LNCaP clone FGC (cell line): ENCODE results near the gene KRTAP12-4.
"Not testable (repeated sequence)": the region's sequence is repeated elsewhere in the genome, so short reads cannot be mapped to it uniquely, and the experiment has no call there.

Experiments used
- DNase-seq: peaks from one replicate; pipeline ENCODE4 v3.0.0-alpha.2; 2011; ENCODE audit warnings: low read depth
- H3K4me3 ChIP-seq: 2 replicates; pipeline ENCODE4 v1.5.1; 2011; ENCODE audit warnings: mild to moderate bottlenecking, low read depth, low read length, control low read depth
- CTCF ChIP-seq: IDR thresholded peaks from 2 replicates; pipeline ENCODE4 v1.5.1; 2012; ENCODE audit warnings: mild to moderate bottlenecking; ENCODE audit not compliant: control insufficient read depth, insufficient read depth; ENCODE audit errors: extremely low read depth

KRTAP12-4 gene

DNA sequence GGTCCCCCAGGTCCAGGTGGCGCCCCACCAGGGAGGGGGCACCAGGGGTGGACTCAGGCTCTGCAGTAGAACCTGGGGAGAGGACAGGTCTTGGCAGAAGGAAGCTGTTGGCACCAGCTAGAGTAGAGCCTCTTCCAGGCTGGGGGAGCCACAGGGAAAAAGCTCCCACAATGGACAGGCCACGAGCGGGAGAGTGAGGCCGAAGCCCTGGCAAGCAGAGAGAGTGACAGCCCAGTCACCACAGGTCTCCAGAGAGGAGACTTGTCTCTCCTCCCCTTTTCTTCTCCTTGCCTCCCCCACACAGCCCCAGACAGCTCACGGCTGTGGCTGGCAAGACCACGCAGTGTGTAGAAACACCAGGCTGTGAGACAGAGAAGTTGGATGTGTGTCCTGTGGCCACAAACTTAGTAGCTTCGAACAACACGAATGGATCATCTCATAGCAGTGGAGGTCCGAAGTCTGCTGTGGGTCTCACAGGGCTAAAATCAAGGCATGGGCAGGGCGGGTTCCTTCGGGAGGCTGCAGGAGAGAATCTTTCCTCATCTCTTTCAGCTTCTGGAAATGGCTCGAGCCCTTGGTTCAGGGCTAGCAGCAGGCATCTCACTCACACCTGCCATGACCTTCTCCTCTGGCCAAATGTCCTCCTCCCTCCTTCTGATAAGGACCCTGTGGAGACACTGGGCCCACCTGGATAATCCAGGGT is 3.3 kb downstream of the KRTAP12-4 start:
- no peak for DNase-seq
- H3K4me3 ChIP-seq, result no peak overlapping the region
- no peak for TF ChIP-seq CTCF

GRCh38 chr21:44650265-44650972 is 4.0 kb downstream of the KRTAP12-4 start:
- DNase-seq, result no peak
- no peak overlapping the region for H3K4me3 ChIP-seq
- no peak for TF ChIP-seq CTCF

DNA sequence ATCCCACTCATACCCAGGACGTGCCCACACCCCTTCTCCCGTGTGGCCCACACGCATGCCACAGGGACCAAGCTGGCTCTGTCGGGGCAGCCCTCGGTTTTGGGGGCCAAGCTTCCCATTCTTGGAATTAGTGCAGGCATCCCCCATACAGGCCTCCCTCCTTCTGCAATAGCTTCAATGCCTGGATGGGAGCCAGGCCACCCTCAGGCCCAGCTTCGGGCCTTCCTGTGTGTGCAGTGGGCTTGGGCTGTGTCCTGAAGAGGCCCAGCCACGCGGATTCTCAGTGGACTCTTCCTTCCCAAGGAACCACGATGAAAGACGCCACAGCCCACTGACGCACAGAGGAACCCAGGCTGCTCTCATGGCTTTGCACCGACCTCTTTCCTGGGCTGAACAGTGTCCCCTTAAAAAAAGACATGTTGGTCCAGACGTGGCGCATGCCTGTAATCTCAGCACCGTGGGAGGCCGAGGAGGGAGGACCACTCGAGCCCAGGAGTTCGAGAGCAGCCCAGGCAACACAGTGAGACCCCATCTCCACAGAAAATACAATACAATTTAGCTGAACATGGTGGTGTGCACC is 4.8 kb downstream of the KRTAP12-4 start:
- no peak for TF ChIP-seq CTCF
- no peak for DNase-seq

GRCh38 chr21:44648557-44649311 is 5.7 kb downstream of the KRTAP12-4 start:
- no peak for DNase-seq
- H3K4me3 ChIP-seq, result no peak overlapping the region
- no peak for TF ChIP-seq CTCF

More for the DNA sequence above, 4.8 kb downstream of the KRTAP12-4 start:
- no peak overlapping the region for H3K4me3 ChIP-seq

GRCh38 chr21:44647222-44647552 is 7.3 kb downstream of the KRTAP12-4 start:
- DNase-seq, result no peak
- TF ChIP-seq CTCF, result no peak
- no peak overlapping the region for H3K4me3 ChIP-seq

GRCh38 chr21:44646366-44647221 is 7.9 kb downstream of the KRTAP12-4 start, which contains the start of gene KRTAP10-11:
Gene KRTAP10-11 (plus strand): TSS chr21:44646414. CDS start chr21:44646459, 45 bp downstream.
- not testable (repeated sequence) for H3K4me3 ChIP-seq, DNase-seq
